DND-41 (cell line): ENCODE measurements around the gene RIIAD1.

ENCODE experiments used
- ATAC-seq: fragments of 200-7000 bp; cut with Tn5 transposase; 3 replicates; pipeline ENCODE4 v1.9.1; 2021; ENCODE audit warnings: low read depth; ENCODE audit not compliant: insufficient read depth
- DNase-seq: peaks from one replicate; pipeline ENCODE4 v3.0.0-alpha.2; 2020
- H2AFZ ChIP-seq: 2 replicates; pipeline ENCODE4 v1.6.0; 2012; ENCODE audit warnings: low read depth, low read length
- H3K27ac ChIP-seq: 2 replicates; pipeline ENCODE4 v1.5.1; 2012; ENCODE audit warnings: low read length, inconsistent platforms
- H3K27me3 ChIP-seq: fragments of 200-600 bp; sonication (generic); 2 replicates; pipeline ENCODE4 v1.6.0; 2012; ENCODE audit warnings: low read length, mild to moderate bottlenecking, inconsistent platforms; ENCODE audit not compliant: insufficient read depth, poor library complexity
- H3K36me3 ChIP-seq: 2 replicates; pipeline ENCODE4 v1.5.1; 2012; ENCODE audit warnings: low read length, inconsistent platforms; ENCODE audit not compliant: insufficient read depth
- H3K4me1 ChIP-seq: 2 replicates; pipeline ENCODE4 v1.5.1; 2012; ENCODE audit warnings: mild to moderate bottlenecking, low read length; ENCODE audit not compliant: insufficient read depth
- H3K4me2 ChIP-seq: 2 replicates; pipeline ENCODE4 v1.6.0; 2012; ENCODE audit warnings: mild to moderate bottlenecking, moderate library complexity, low read length, inconsistent platforms; ENCODE audit not compliant: insufficient read depth
- H3K4me3 ChIP-seq, 2 experiments: fragments of 200-600 bp in 1 of 2; shearing (Covaris generic) in 1 of 2; 2 replicates each; pipeline ENCODE4 v1.5.1; 2012 to 2016; ENCODE audit warnings: inconsistent platforms in 2 of 2, low read length in 2 of 2, mild to moderate bottlenecking in 2 of 2, low read depth in 1 of 2, moderate library complexity in 1 of 2
- H3K79me2 ChIP-seq: 2 replicates; pipeline ENCODE4 v1.6.0; 2012; ENCODE audit warnings: low read length, inconsistent platforms; ENCODE audit not compliant: insufficient read depth
- H3K9ac ChIP-seq: 2 replicates; pipeline ENCODE4 v1.6.0; 2012; ENCODE audit warnings: low read depth, mild to moderate bottlenecking, inconsistent platforms, low read length, moderate library complexity
- H3K9me3 ChIP-seq: 2 replicates; pipeline ENCODE4 v1.5.1; 2012; ENCODE audit warnings: low read length, moderate library complexity, mild to moderate bottlenecking, inconsistent platforms; ENCODE audit not compliant: insufficient read depth, severe bottlenecking
- H4K20me1 ChIP-seq: 2 replicates; pipeline ENCODE4 v1.6.0; 2012; ENCODE audit warnings: low read length; ENCODE audit not compliant: insufficient read depth
- EZH2 ChIP-seq: IDR thresholded peaks from 3 replicates; pipeline ENCODE4 v1.6.1; 2012; ENCODE audit warnings: borderline replicate concordance, low read depth, mild to moderate bottlenecking, moderate library complexity, low read length, inconsistent platforms; ENCODE audit not compliant: severe bottlenecking
- TF ChIP-seq, protein P1 (sequence below): IDR thresholded peaks from 2 replicates; pipeline ENCODE4 v1.5.1; 2012; ENCODE audit warnings: borderline replicate concordance, low read length, moderate library complexity, mild to moderate bottlenecking; ENCODE audit not compliant: poor library complexity, severe bottlenecking; ENCODE audit errors: extremely low read depth

RIIAD1 gene

DNA sequence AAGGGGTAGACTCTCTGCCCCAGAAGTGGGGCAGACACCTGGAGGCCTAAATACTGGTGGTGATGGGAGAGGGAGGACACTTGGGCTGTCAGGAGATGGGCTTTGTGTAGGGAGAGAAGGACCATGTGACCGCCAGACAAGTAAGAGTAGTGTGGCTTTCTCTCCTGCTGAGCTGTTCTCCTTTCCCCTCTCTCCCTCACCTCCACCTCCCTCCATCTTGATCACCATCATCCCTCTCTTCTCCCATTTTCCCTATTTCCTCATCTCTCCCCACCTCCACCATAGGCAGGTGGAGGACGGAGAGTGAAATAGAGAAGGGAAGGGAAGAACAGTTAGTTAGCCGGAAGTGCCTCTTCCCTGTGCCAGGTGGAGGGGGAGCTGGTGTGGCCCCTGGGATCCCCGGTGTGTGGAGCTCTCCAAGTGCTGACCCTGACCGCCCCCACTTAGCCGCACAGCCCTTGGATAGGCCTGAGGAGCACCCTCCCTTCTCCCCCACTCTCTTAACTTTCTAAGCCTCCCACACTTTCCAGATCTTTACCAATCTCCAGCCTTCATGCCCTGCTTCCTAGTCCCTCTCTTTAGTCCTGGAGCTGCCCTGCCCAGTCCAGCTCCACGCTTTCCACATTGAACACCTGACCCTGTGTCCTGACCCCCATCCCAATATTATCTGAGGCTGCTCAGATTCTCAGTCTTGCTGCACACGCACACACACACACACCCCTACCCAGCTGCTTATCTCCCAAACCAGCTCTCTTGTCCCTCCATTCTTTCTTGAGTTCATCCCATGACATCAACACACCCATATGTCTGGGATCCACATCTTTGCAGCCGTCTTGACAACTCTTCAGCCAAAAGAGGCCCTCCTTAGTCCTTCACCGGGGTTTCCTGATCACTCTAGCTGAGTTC, 6.2 kb upstream of the RIIAD1 start:
- Histone ChIP-seq H3K27me3 (peaks cover 15% of the 10 kb centered on the region), H3K27ac (no peak overlapping the region), H4K20me1 (no peaks in the 10 kb centered on the region), H3K4me3 (no peak overlapping the region), H3K36me3 (no peaks in the 10 kb centered on the region), H3K79me2 (no peaks in the 10 kb centered on the region), H3K9me3 (no peaks in the 10 kb centered on the region), H3K9ac (no peak overlapping the region), H3K4me2 (no peak overlapping the region), H3K4me1 (no peaks in the 10 kb centered on the region), H2AFZ (no peak overlapping the region)
- DNase-seq (no peak), ATAC-seq (no peak)
- TF ChIP-seq EZH2, result no peak
- TF ChIP-seq, protein P1, sequence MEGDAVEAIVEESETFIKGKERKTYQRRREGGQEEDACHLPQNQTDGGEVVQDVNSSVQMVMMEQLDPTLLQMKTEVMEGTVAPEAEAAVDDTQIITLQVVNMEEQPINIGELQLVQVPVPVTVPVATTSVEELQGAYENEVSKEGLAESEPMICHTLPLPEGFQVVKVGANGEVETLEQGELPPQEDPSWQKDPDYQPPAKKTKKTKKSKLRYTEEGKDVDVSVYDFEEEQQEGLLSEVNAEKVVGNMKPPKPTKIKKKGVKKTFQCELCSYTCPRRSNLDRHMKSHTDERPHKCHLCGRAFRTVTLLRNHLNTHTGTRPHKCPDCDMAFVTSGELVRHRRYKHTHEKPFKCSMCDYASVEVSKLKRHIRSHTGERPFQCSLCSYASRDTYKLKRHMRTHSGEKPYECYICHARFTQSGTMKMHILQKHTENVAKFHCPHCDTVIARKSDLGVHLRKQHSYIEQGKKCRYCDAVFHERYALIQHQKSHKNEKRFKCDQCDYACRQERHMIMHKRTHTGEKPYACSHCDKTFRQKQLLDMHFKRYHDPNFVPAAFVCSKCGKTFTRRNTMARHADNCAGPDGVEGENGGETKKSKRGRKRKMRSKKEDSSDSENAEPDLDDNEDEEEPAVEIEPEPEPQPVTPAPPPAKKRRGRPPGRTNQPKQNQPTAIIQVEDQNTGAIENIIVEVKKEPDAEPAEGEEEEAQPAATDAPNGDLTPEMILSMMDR, result no peak

- H3K4me3 ChIP-seq, result no peak overlapping the region
- peaks cover 23% of the 10 kb centered on the region for H3K27me3 ChIP-seq
- H4K20me1 ChIP-seq, result no peaks in the 10 kb centered on the region
- H3K27ac ChIP-seq, result no peak overlapping the region
- no peaks in the 10 kb centered on the region for H3K79me2 ChIP-seq
- ATAC-seq (peak; percentile 58; the same call in 2 of the 3 replicates), DNase-seq (peak; percentile 41)
- no peak overlapping the region for H3K4me2 ChIP-seq
- H3K9ac ChIP-seq, result no peak overlapping the region
- no peaks in the 10 kb centered on the region for H3K4me1 ChIP-seq
- TF ChIP-seq, protein P1, result peak; percentile 63
- no peak for TF ChIP-seq EZH2
- H2AFZ ChIP-seq, result no peak overlapping the region
- H3K9me3 ChIP-seq, result no peaks in the 10 kb centered on the region
- no peaks in the 10 kb centered on the region for H3K36me3 ChIP-seq
Measured at GRCh38 chr1:151715726-151716404, 5.5 kb upstream of the RIIAD1 start.

DNA sequence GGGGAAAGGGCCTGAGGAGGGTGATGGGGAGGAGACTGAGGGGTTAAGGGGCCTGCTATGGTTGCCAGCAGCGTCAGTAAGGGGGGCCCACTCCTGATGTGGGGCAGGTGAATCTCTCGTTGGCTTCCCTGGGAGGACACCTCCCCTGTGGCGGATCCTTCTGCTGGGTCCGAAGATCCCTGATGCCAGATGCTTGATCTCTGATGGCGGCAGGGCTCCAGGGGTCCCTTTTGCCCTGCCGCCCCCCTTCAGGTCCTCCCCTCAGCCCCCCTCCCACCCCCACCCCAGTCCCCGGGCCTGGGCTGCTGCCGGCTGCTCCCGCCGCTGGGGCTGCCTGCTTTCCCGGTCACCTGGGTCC, 4.9 kb upstream of the RIIAD1 start:
- H3K36me3 ChIP-seq, result no peaks in the 10 kb centered on the region
- no peaks in the 10 kb centered on the region for H3K79me2 ChIP-seq
- ATAC-seq (no peak), DNase-seq (no peak)
- H3K27me3 ChIP-seq, result peaks cover 27% of the 10 kb centered on the region
- H3K9ac ChIP-seq, result no peak overlapping the region
- no peaks in the 10 kb centered on the region for H3K9me3 ChIP-seq
- no peaks in the 10 kb centered on the region for H4K20me1 ChIP-seq
- no peak overlapping the region for H3K4me2 ChIP-seq
- peaks cover under 1% of the 10 kb centered on the region; the same call in 1 of the 2 replicates for H3K4me1 ChIP-seq
- no peak overlapping the region for H2AFZ ChIP-seq
- H3K4me3 ChIP-seq, result no peak overlapping the region
- TF ChIP-seq EZH2, result no peak
- no peak overlapping the region for H3K27ac ChIP-seq

DNA sequence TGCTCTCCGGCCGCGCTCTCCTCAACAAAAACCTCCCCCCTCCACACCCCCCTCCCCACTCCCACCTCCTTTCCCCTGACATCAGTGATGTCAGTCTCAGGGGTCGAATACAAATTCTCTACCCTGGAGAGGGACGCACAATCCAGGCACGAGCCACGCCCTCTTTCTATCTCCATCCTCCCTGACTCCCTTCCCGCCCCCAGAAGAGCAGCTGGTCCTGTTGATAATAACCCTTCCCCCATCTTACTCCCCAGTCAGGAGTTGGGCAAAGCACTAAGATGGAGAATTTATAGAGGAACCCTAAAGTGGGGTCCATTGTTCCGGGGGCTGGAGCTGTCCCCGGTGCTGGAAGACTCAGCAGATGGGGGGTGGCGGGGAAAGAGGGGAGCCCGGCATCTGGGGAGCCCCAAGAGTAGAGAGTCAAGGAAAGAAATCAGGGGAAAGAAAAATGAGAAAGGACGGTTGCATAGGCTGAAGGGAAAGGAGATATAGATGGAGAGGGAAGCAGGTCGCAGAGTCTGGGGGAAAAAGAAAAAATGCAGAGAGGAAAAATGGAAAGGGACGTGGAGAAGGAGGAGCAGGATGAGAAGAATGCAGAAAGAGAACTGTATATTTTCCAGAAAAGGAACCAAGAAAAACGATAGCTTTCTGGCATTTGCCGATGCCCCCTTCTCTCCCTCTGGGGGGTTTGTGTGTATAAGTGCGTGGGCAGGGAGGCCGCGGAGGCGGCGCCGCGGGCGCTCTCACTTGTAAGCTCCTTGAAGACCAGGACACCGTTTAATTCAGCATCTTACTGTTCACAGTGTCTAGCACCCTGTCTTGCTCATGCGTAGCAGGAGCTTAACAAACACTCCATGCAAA, 4.3 kb upstream of the RIIAD1 start, which contains the start of gene CELF3:
Gene CELF3, minus strand, starts transcription at position 33 of the 861 bp plus-strand sequence. CDS start 783 bp downstream, outside the sequence.
- no peaks in the 10 kb centered on the region for H4K20me1 ChIP-seq
- H3K27me3 ChIP-seq, result peaks cover 33% of the 10 kb centered on the region
- TF ChIP-seq, protein P1, result no peak
- TF ChIP-seq EZH2, result no peak
- H3K4me3 ChIP-seq, result no peak within 1 kb of the TSS
- H3K4me2 ChIP-seq, result no peak within 1 kb of the TSS
- no peaks in the 10 kb centered on the region for H3K79me2 ChIP-seq
- no peak within 1 kb of the TSS for H3K27ac ChIP-seq
- no peaks in the 10 kb centered on the region for H3K9me3 ChIP-seq
- H3K4me1 ChIP-seq, result peaks cover 7% of the 10 kb centered on the region
- H3K36me3 ChIP-seq, result no peaks in the 10 kb centered on the region
- peak; percentile 16 for DNase-seq
- H3K9ac ChIP-seq, result no peak within 1 kb of the TSS
- no peak within 1 kb of the TSS for H2AFZ ChIP-seq
- ATAC-seq, result no peak
